Activated T-helper 9 cell treated with anti-CD3 and anti-CD28 coated beads, Interleukin-2, amount 50 U/mL, for 16 hours (primary cell): Measurements from ENCODE around the gene TAF8.
A peak's percentile ranks its signal among the peaks of the same experiment; 100 is the strongest.
"Not testable (repeated sequence)": the region's sequence is repeated elsewhere in the genome, so short reads cannot be mapped to it uniquely, and the experiment has no call there.

Experiments
- DNase-seq: peaks from one replicate; pipeline ENCODE4 v3.0.0-alpha.2; 2020; ENCODE audit warnings: low read depth

Gene TAF8, protein sequence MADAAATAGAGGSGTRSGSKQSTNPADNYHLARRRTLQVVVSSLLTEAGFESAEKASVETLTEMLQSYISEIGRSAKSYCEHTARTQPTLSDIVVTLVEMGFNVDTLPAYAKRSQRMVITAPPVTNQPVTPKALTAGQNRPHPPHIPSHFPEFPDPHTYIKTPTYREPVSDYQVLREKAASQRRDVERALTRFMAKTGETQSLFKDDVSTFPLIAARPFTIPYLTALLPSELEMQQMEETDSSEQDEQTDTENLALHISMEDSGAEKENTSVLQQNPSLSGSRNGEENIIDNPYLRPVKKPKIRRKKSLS

DNA sequence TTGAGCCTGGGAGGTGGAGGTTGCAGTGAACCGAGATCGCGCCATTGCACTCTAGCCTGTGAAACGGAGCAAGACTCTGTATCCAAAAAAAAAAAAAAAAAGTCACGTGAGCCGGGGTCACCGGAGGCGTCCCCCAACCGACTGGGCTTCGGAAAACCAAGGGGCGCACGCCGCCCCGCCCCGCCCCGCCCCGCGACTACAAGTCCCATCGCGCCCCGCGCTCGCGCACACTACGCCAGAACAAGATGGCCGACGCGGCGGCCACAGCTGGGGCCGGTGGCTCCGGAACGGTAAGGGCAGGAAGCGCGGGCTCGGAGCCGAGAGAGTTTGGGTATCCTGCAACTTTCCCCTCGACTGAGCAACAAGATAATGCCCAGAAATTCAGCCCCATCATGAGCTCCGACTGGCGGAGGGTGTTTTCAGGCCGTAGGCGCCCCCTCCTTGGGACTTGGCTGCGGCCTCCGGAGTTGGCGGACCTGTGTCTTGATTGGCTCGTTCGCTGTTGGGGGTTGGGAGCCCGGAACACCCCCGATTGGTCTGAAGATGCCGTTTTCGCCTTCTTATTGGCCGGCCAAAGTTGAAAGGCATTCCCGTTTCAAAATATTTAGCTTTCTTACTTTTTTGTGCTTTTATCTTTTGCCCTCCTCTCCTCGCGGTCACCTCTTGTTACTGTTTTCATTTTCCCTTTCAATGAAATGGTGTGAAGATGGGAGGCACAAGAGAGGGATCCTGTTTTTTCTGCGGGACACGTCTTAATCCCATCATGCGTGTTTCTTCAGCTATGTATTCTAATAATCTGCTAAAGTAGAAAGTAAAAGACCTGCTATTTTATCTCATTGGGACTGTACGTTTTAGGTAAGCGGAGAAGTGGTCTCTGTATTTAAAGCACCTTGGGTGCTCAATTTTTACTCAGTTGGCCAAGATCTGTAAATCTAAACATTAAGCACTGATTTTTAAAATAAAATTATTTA is at the start of gene TAF8:
TAF8 (plus strand) TSS at position 228 of the 971 bp plus-strand sequence; CDS start at position 246, 18 bp downstream.
- DNase-seq: peak; percentile 80

- no peak for DNase-seq
Measured at GRCh38 chr6:42001506-42001905, 48.8 kb upstream of the TAF8 start.

- not testable (repeated sequence) for DNase-seq
Measured at GRCh38 chr6:42003658-42004057, 46.7 kb upstream of the TAF8 start.

DNA sequence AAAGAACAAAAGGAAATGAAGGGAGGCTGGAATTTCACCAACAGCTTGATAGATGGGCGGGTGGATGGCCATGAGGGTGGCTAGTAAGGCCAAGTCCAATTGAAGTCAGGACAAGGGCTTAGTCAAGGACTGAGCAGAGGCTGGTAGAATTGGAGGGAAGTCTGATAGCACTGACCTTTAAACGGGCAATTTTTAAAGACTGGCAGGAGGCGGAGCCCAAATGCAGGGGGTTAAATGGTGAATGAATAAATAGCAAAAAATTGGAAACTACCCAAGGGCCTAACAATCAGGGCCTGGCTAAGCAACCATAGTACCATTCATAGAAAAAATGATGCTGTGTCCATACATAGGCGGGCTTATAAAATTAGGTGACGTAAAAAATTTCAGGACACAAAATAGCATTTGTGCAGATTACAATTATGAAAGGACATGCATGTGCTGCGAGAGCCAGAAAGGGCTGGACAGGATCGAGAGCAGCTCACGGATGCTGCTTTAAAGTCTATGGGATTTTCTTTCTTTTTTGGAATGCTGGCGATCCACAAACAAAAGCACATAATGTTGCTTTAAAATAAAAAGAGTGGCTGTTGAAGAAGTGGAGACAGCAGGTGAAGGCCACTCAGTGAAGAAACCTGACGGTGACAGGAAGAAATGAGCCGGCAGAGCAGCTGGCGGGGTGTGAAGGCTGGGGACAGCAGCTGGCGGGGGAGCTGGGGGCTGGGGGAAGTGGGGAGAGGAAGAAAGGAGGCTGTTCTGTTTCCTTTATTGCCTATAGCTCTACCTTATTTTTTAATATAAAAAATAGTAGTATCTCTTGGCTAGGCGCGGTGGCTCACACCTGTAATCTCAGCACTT is 42.8 kb upstream of the TAF8 start:
- no peak for DNase-seq

DNA sequence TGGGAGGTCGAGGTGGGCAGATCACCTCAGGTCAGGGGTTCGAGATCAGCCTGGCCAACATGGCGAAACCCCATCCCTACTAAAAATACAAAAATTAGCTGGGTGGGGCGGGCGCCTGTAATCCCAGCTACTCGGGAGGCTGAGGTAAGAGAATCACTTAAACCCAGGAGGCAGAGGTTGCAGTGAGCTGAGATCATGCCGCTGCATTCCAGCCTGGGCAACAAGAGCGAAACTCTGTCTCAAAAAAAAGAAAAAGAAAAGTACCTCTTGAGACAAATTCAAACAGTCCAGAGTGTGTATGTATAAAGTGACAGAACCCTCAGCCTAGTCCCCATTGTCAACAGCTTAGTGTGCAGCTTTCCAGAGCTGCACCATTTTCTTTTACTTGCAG is 42.2 kb upstream of the TAF8 start:
- DNase-seq: not testable (repeated sequence)

DNA sequence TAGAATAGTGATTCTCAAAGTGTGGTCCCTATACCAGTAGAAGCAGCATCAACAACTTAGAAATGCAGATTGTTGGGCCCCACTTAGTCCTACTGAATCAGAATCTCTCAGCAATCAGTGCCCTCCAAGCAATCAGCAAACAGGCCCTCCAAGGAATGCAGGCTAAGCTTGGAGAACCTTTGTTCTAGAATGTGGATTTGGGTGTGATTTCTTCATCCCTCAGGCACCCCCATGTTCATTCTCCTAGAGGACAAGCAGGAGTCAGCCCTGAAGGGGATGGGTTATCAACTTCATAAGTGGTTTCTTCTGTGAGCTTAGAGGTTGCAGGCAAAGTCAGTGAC is 40.5 kb upstream of the TAF8 start:
- no peak for DNase-seq

DNA sequence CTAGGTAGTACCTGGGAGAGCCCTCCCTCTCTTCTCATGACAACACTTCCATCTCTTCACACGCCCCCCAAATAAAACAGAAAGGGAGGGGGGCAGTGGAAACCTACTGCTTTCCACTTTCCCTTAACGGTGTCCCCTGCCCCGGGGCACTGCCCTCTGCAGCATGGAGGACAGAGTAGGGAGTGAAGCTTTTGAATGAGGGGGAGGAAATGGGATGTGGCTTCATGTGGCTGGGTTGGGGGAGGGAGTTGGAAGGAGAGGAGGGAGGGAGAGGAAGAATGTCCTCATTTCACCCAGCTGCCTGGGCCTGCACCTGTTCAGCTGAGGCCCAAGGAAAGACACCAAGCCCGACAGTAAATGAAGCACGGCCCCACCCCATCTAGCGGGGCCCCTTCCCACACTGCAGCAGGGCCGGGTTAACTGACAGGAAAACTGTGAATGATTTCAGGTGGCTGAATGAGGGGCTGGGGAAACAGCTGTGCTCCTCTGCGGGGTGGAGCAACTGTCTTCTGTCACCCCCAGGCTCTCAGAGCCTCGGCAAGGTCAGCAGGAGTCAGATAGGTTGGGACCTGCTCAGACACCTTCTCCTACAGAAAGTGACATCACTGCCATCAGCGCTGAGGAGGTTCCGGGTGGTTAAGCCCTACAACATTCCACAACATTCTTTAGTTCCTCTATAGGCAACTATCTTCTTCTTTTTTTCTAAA is 40.0 kb upstream of the TAF8 start:
- no peak for DNase-seq

- no peak for DNase-seq
Measured at GRCh38 chr6:42010909-42011308, 39.4 kb upstream of the TAF8 start.

- DNase-seq: no peak
Measured at GRCh38 chr6:42012501-42013133, 37.7 kb upstream of the TAF8 start.

DNA sequence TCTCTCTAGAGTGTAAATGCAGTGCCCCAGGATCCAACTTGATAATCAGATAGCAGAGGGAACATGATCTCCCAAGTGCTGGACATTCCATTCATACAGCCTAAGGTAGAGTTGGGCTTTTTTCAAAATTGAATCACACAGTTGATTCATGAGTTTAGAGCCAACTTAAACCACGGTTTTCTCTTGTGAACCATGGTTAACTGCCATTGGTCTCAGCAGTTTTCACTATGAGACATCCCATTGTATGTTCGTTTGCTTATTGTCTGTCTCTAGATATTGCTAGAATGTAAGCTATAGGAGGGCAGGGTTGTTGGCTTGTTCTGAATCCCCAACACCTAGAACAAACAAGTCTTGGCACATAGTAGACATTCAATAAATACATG is 37.2 kb upstream of the TAF8 start:
- DNase-seq: no peak

GRCh38 chr6:42017021-42017643 is 33.2 kb upstream of the TAF8 start:
- DNase-seq: no peak

DNA sequence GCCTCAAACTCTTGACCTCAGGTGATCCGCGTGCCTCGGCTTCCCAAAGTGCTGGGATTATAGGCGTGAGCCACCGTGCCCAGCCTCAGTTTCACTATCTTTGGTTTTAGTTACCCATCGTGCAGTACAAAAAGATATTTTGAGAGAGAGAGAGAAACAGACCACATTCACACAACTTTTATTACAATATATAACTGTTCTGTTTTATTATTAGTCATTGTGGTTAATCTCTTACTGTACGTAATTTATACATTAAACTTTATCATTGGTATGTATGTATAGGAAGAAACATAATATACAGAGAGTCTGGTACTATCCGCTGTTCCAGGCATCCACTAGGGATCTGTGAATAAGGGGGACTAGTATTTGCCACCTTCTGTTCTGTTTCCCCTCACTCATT is 29.4 kb upstream of the TAF8 start:
- DNase-seq: no peak

DNA sequence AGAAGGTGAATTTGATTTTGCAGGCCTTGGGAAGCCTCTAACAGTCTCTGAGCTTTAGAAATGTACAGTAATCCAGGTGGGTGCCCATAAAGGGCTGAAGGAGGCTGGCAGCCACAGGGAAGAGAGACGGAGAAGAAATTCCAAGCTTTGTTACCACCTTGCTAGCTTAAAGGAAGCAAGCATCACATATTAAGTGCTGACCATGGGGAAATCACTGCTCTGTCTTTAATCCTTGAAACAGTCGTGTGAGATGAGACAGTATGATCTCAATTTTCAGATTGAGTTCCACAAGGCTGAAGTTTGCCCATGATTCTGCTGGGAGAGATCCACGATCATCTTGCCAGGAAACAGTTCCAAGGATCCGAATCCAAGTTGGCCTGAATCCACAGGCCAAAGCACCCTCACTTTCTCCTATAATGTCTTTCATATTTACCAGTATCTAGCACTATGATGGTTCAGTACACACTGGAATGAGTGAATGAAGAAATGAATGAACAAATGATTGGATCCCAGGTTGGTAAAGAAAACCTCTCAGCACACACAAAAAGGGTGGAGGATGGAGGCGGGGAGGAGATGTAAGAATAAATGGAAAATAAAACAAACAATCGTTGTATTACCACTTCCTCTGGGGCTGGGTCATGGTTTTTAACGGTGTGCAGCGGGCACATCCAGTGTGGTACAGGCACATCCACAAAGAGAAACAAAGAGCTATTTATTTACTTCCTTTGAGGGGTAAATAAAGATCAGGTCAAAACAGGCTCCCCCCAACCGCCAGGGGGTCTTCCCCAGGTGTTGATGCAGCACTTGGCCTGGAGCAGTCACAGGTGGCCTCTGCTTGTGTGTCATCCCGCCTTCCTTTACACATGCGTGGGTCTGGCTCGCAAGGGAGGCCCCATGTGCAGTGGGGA is 28.2 kb upstream of the TAF8 start:
- peak; percentile 55 for DNase-seq

DNA sequence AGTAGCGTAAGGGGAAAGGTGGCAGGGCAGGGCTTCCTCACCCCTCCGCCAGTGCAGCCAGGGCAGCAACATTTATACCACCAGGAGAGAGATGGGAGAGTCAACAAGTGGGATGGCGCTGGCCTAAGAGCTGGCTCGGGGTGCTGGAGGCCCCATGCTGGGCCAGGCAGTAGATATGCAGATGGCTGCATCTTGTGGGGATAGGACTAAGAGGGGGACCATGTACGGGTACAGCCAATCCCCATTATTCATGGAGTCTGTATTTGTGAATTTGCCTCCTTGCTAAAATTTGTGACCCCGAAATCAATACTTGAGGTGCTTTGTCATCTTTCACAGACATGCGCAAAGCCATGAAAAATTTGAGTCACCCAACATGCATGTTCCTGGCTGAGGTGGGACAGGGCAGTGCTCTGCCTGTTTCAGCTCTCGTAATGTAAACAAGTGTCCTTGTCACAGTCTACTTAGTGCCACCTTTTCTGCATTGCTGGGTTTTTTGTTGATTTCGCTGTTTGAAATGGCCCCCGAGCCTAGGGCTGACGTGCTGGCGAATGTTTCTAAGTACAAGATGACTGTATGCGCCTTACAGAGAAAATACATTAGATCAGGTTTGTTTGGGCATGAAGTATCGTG is 27.5 kb upstream of the TAF8 start:
- DNase-seq: no peak

DNA sequence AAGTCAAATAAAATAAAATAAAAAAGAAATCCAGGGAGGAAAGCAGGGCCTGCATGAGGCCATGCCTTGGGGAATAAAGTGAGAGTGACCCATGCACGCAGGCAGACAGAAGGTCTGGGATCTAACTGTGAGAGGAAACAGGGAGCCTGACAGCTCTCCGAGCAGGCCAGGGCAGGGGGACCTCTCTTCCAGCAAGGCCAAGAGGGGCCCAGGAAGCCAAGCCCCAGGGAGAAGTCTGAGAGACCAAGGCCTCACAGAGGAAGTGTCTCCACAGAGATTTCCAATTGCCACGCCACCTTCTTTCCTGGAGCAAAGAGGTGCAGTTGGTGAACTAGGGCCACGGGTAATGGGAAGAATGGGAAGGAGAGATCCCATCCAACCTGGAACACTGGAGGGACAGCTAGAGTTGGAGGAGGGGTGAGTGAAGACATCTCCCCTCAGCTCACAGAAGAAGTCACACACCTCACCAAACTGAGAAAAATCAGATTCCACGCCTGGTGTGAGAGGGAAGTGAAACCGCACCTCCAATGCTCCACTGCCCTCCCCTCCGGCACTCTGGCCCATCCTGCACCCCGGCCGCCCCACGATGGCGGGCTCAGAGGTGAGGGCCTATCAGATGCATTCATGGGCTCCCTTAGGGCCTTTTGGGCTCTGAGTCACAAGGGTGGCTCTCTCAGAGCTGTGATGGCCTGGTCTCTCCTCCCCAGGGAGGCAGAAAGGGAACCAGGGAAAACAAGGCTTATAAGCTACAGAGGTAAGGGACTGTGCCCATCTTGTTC is 25.1 kb upstream of the TAF8 start:
- DNase-seq: no peak

DNA sequence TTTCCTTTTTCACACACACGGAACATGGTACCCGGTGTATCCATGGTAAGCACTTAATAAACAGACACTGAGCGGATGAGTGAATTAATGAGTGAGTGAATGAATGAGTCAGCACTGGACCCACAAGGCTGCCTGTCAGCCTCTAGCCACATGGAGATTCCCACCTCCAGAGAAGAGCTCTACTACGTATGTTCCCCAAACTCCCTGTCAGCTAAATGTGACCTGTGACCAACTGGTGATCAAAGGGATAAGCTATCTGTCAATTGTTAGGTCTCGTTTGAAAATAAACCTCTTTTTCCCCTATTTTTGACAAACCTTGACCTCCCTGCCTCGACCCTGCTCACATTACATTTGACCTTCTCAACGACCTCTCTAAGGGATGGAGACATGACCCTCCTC is 24.5 kb upstream of the TAF8 start:
- DNase-seq: no peak

DNA sequence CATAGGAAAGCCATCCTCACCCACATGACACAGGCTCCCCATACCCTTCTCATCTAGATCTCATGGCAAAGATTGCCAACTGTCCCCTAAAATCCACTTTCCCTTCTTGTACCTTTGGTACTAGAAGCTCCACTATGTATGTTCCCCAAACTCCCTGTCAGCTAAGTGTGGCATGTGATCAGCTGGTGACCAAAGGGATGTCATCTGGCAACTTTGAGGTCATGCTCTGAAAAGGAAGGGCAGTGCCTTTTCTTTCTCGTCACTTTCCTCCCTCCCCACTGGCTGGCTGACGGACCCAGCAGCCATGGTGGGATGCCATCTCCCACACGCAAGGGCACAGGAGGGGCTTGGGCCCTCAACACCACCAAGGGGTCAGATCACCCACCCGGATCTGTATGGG is 23.8 kb upstream of the TAF8 start:
- DNase-seq: no peak
